ENCODE measurements around the gene PODXL2.

The PODXL2 gene

GRCh38 chr3:127690106-127690505 lies 61.1 kb downstream of the PODXL2 start:
- no peak overlapping the region for H3K4me3 ChIP-seq (ENCODE audit: low read depth, low read length)
- DNase-seq (ENCODE audit: low read depth) = no peak
- TF ChIP-seq CTCF (IDR thresholded peaks at IDR 0.05; ENCODE audit: insufficient read depth, low read depth, low read length, missing control alignments) = no peak

GRCh38 chr3:127690823-127691452 lies 62.0 kb downstream of the PODXL2 start:
- DNase-seq (ENCODE audit: low read depth) = peak; percentile 49
- no peak overlapping the region for H3K4me3 ChIP-seq (ENCODE audit: low read depth, low read length)
- peak; percentile 48 for TF ChIP-seq CTCF (IDR thresholded peaks at IDR 0.05; ENCODE audit: insufficient read depth, low read depth, low read length, missing control alignments)

- TF ChIP-seq CTCF (IDR thresholded peaks at IDR 0.05; ENCODE audit: insufficient read depth, low read depth, low read length, missing control alignments) = no peak
- H3K4me3 ChIP-seq (ENCODE audit: low read depth, low read length) = no peak overlapping the region
- DNase-seq (ENCODE audit: low read depth) = no peak
These were observed 62.5 kb downstream of the PODXL2 start for GRCh38 chr3:127691489-127691888.

- H3K4me3 ChIP-seq (ENCODE audit: low read depth, low read length) = no peak overlapping the region
- DNase-seq (ENCODE audit: low read depth) = no peak
- TF ChIP-seq CTCF (IDR thresholded peaks at IDR 0.05; ENCODE audit: insufficient read depth, low read depth, low read length, missing control alignments) = no peak
These were observed 63.0 kb downstream of the PODXL2 start for GRCh38 chr3:127691974-127692373.

GRCh38 chr3:127692501-127693335 lies 63.7 kb downstream of the PODXL2 start:
- DNase-seq (ENCODE audit: low read depth) = no peak
- no peak for TF ChIP-seq CTCF (IDR thresholded peaks at IDR 0.05; ENCODE audit: insufficient read depth, low read depth, low read length, missing control alignments)
- H3K4me3 ChIP-seq (ENCODE audit: low read depth, low read length) = no peak overlapping the region

- TF ChIP-seq CTCF (IDR thresholded peaks at IDR 0.05; ENCODE audit: insufficient read depth, low read depth, low read length, missing control alignments) = no peak
- DNase-seq (ENCODE audit: low read depth) = no peak
- H3K4me3 ChIP-seq (ENCODE audit: low read depth, low read length) = no peak overlapping the region
These were observed 64.4 kb downstream of the PODXL2 start for GRCh38 chr3:127693336-127693843.
